OCI-LY3 (cell line): ENCODE results near the gene TNC.

ENCODE experiments used
- EZH2phosphoT487 ChIP-seq: fragments of 200-600 bp; shearing (Covaris generic); IDR thresholded peaks from 2 replicates; pipeline ENCODE4 v1.6.1; 2018; ENCODE audit warnings: antibody characterized with exemption, mixed run types, low read depth
- TF ChIP-seq, protein P1 (sequence below): fragments of 200-600, 300-600 bp; sonication (generic); IDR thresholded peaks from 2 replicates; pipeline ENCODE4 v1.5.1; 2014; ENCODE audit warnings: antibody characterized with exemption, low read length, low read depth

GRCh38 chr9:115043632-115044031 lies 74.3 kb downstream of the TNC start:
- TF ChIP-seq, protein P1, sequence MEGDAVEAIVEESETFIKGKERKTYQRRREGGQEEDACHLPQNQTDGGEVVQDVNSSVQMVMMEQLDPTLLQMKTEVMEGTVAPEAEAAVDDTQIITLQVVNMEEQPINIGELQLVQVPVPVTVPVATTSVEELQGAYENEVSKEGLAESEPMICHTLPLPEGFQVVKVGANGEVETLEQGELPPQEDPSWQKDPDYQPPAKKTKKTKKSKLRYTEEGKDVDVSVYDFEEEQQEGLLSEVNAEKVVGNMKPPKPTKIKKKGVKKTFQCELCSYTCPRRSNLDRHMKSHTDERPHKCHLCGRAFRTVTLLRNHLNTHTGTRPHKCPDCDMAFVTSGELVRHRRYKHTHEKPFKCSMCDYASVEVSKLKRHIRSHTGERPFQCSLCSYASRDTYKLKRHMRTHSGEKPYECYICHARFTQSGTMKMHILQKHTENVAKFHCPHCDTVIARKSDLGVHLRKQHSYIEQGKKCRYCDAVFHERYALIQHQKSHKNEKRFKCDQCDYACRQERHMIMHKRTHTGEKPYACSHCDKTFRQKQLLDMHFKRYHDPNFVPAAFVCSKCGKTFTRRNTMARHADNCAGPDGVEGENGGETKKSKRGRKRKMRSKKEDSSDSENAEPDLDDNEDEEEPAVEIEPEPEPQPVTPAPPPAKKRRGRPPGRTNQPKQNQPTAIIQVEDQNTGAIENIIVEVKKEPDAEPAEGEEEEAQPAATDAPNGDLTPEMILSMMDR: no peak
- TF ChIP-seq EZH2phosphoT487: no peak
